Fibroblast of pulmonary artery (primary cell): Measurements from ENCODE around the gene NCEH1.

ENCODE experiments used
- DNase-seq: peaks from one replicate; pipeline ENCODE4 v3.0.0-alpha.2; 2010; ENCODE audit warnings: low read depth
- H3K4me3 ChIP-seq: replicated peaks from 2 replicates; pipeline ENCODE4 v1.5.1; 2011; ENCODE audit warnings: low read depth, mild to moderate bottlenecking, control low read depth, low read length, moderate library complexity
- CTCF ChIP-seq: IDR thresholded peaks from 2 replicates; pipeline ENCODE4 v1.5.1; 2011; ENCODE audit warnings: mild to moderate bottlenecking, control low read depth, low read length, inconsistent platforms; ENCODE audit errors: missing control alignments

NCEH1 gene

GRCh38 chr3:172617976-172618375 is 92.9 kb downstream of the NCEH1 start:
- TF ChIP-seq CTCF = no peak
- no peak overlapping the region for H3K4me3 ChIP-seq
- no peak for DNase-seq

GRCh38 chr3:172617013-172617706 is 93.7 kb downstream of the NCEH1 start:
- no peak for TF ChIP-seq CTCF
- H3K4me3 ChIP-seq = no peak overlapping the region
- DNase-seq = no peak

- no peak for DNase-seq
- H3K4me3 ChIP-seq = no peak overlapping the region
- no peak for TF ChIP-seq CTCF
Observed at GRCh38 chr3:172616031-172616461, 94.8 kb downstream of the NCEH1 start.

- no peak overlapping the region for H3K4me3 ChIP-seq
- TF ChIP-seq CTCF = no peak
Observed at GRCh38 chr3:172615296-172615695, 95.6 kb downstream of the NCEH1 start.

GRCh38 chr3:172614340-172615274 is 96.3 kb downstream of the NCEH1 start:
- TF ChIP-seq CTCF = no peak
- no peak for DNase-seq
- no peak overlapping the region for H3K4me3 ChIP-seq

More at GRCh38 chr3:172615296-172615695, 95.6 kb downstream of the NCEH1 start:
- DNase-seq = no peak

GRCh38 chr3:172613845-172614244 is 97.0 kb downstream of the NCEH1 start:
- no peak for TF ChIP-seq CTCF
- no peak overlapping the region for H3K4me3 ChIP-seq

More at GRCh38 chr3:172613845-172614244, 97.0 kb downstream of the NCEH1 start:
- no peak for DNase-seq
